Body of pancreas (tissue), 4 donors: ENCODE measurements around the gene PAX8.

ENCODE experiments used
- CTCF ChIP-seq, 7 experiments: fragments of 450-650 bp in 4 of 7; fragments of 200-600 bp in 3 of 7; sonication (generic) in 3 of 7; IDR thresholded peaks; one replicate each; pipeline ENCODE4 v1.5.1; 2016 to 2019; ENCODE audit warnings: antibody characterized with exemption in 7 of 7
- POLR2A ChIP-seq, 3 donors: fragments of 450-650 bp; IDR thresholded peaks; one replicate each; pipeline ENCODE4 v1.6.1; 2016; ENCODE audit warnings: antibody characterized with exemption in 3 of 3, mild to moderate bottlenecking in 2 of 3

- TF ChIP-seq CTCF (IDR thresholded peaks at IDR 0.05) (no peak), POLR2A (IDR thresholded peaks at IDR 0.05) (no peak)
These were observed 21.6 kb upstream of the PAX8 start for GRCh38 chr2:113300281-113300680.
